ENCODE measurements around the gene DDX3X. TPM values are rescaled to one million over a fixed set of nuclear protein-coding genes. Genes with fewer than 3 reads are reported as not detected.

The DDX3X gene
- total and polyA plus RNA-seq, 2 experiments from 2014 or later: 68.1 to 239 TPM

GRCh38 chrX:41394293-41394692 lies 60.3 kb downstream of the DDX3X start:
- H3K27ac ChIP-seq (ENCODE audit: low read depth): no peak overlapping the region

GRCh38 chrX:41397219-41397618 lies 63.3 kb downstream of the DDX3X start:
- no peaks in the 10 kb centered on the region for H3K4me1 Mint-ChIP-seq
- H3F3A ChIP-seq (replicated peaks; ENCODE audit: low read depth): no peaks in the 10 kb centered on the region
- TF ChIP-seq ZNF114 (CRISPR knock-in tag; IDR thresholded peaks at IDR 0.05) (no peak), ZNF462 (CRISPR knock-in tag; IDR thresholded peaks at IDR 0.05) (no peak), NANOG (IDR thresholded peaks at IDR 0.05; ENCODE audit: borderline replicate concordance) (no peak), ZNF331 (CRISPR knock-in tag; IDR thresholded peaks at IDR 0.05; ENCODE audit: low read depth) (no peak), JUNB (IDR thresholded peaks at IDR 0.05; ENCODE audit: unreplicated experiment) (no peak), EZH2phosphoT487 (IDR thresholded peaks at IDR 0.05; ENCODE audit: unreplicated experiment) (no peak), EZH2 (IDR thresholded peaks at IDR 0.05; ENCODE audit: low read depth, unreplicated experiment) (no peak)

More at GRCh38 chrX:41394293-41394692, 60.3 kb downstream of the DDX3X start:
- H3K9me2 ChIP-seq (ENCODE audit: insufficient read depth): no peaks in the 10 kb centered on the region
- Mint-ChIP-seq H3K9me3 (no peaks in the 10 kb centered on the region), H3K27ac (no peak overlapping the region), H3K4me1 (peaks cover 6% of the 10 kb centered on the region), H3K27me3 (ENCODE audit: insufficient read depth, low read depth, poor library complexity) (peaks cover 4% of the 10 kb centered on the region), H3K36me3 (ENCODE audit: low read depth) (no peaks in the 10 kb centered on the region), H3K4me3 (no peak overlapping the region)
- no peaks in the 10 kb centered on the region for H3K79me2 ChIP-seq (replicated peaks; ENCODE audit: insufficient read depth)
- no peak overlapping the region for H3K4me2 ChIP-seq
- H3K4me3 ChIP-seq: no peak overlapping the region
- no peaks in the 10 kb centered on the region for H3K4me1 ChIP-seq (ENCODE audit: insufficient read depth)
- H4K20me1 ChIP-seq (replicated peaks; ENCODE audit: insufficient read depth): no peaks in the 10 kb centered on the region
- no peaks in the 10 kb centered on the region for H3K36me3 ChIP-seq (ENCODE audit: insufficient read depth)
- H2AFZ ChIP-seq: no peak overlapping the region
- DNase-seq (ENCODE audit: low spot score) (no peak), ATAC-seq (no peak)
- TF ChIP-seq STAT1 (IDR thresholded peaks at IDR 0.05; ENCODE audit: unreplicated experiment): no peak
- TF ChIP-seq ZNF114 (CRISPR knock-in tag; IDR thresholded peaks at IDR 0.05): no peak
- no peak for TF ChIP-seq REST (IDR thresholded peaks at IDR 0.05; ENCODE audit: unreplicated experiment)
- no peaks in the 10 kb centered on the region for H3K27me3 ChIP-seq (ENCODE audit: insufficient read depth)
- no peaks in the 10 kb centered on the region for H3F3A ChIP-seq (replicated peaks; ENCODE audit: low read depth)

More at GRCh38 chrX:41397219-41397618, 63.3 kb downstream of the DDX3X start:
- ATAC-seq: no peak
- Mint-ChIP-seq H3K27me3 (ENCODE audit: insufficient read depth, low read depth, poor library complexity) (no peaks in the 10 kb centered on the region), H3K36me3 (ENCODE audit: low read depth) (no peaks in the 10 kb centered on the region), H3K9me3 (no peaks in the 10 kb centered on the region), H3K4me3 (no peak overlapping the region), H3K27ac (no peak overlapping the region)
- Histone ChIP-seq H2AFZ (no peak overlapping the region), H3K4me1 (ENCODE audit: insufficient read depth) (no peaks in the 10 kb centered on the region), H3K4me2 (no peak overlapping the region), H3K79me2 (replicated peaks; ENCODE audit: insufficient read depth) (no peaks in the 10 kb centered on the region), H3K36me3 (ENCODE audit: insufficient read depth) (no peaks in the 10 kb centered on the region), H4K20me1 (replicated peaks; ENCODE audit: insufficient read depth) (no peaks in the 10 kb centered on the region), H3K4me3 (no peak overlapping the region), H3K27ac (ENCODE audit: low read depth) (no peak overlapping the region), H3K9me2 (ENCODE audit: insufficient read depth) (no peaks in the 10 kb centered on the region), H3K27me3 (ENCODE audit: insufficient read depth) (no peaks in the 10 kb centered on the region)
- no peak for DNase-seq (ENCODE audit: low spot score)

Data from GM23338 (cell line).